Measurements from ENCODE around the gene MSANTD7. TPM values are rescaled to one million over a fixed set of nuclear protein-coding genes. Genes with fewer than 3 reads are reported as not detected.
A peak's percentile ranks its signal among the peaks of the same experiment; 100 is the strongest.

MSANTD7 gene
- polyA plus RNA-seq, 3 donors, result 5.0 to 7.6 (median 7.3) TPM

- no peaks in the 10 kb centered on the region for H3K27me3 Mint-ChIP-seq (ENCODE audit: low read depth in 3 of 3)
- TF ChIP-seq CTCF (IDR thresholded peaks at IDR 0.05), result no peak
- Histone ChIP-seq H3K4me1 (ENCODE audit: control insufficient read depth in 1 of 2, insufficient read depth in 2 of 2, low read length in 2 of 2) (peaks cover 0 to 3% of the 10 kb centered on the region in 2 donors), H3K27me3 (ENCODE audit: control insufficient read depth in 2 of 2, insufficient read depth in 2 of 2, low read length in 2 of 2) (no peaks in the 10 kb centered on the region), H3K4me2 (replicated peaks; ENCODE audit: extremely low read depth, low read length, poor library complexity, severe bottlenecking) (no peak overlapping the region), H3K36me3 (replicated peaks in 1 of 2; ENCODE audit: control insufficient read depth in 1 of 2, insufficient read depth in 2 of 2, low read length in 2 of 2) (no peaks in the 10 kb centered on the region), H3K9ac (ENCODE audit: insufficient read depth, low read length, poor library complexity, severe bottlenecking) (no peak overlapping the region), H4K20me1 (ENCODE audit: insufficient read depth, low read length) (no peaks in the 10 kb centered on the region), H3K27ac (ENCODE audit: low read depth in 1 of 2, low read length in 2 of 2) (no peak overlapping the region), H3K79me2 (ENCODE audit: insufficient read depth, low read length) (no peaks in the 10 kb centered on the region), H3K4me3 (replicated peaks in 1 of 3; ENCODE audit: low read depth in 2 of 3, low read length in 3 of 3) (no peak overlapping the region), H2AFZ (ENCODE audit: insufficient read depth, low read depth, low read length, poor library complexity, severe bottlenecking) (no peak overlapping the region), H3K9me3 (replicated peaks in 1 of 2; ENCODE audit: control insufficient read depth in 1 of 2, insufficient read depth in 1 of 2, low read length in 2 of 2) (peaks cover 0 to 8% of the 10 kb centered on the region in 2 donors)
- no peaks in the 10 kb centered on the region for H3K36me3 Mint-ChIP-seq
- H3K4me1 Mint-ChIP-seq, result peaks cover 12% of the 10 kb centered on the region
- WGBS (ENCODE audit: insufficient coverage), result 100% methylated on average over 2 of the region's 10 CpGs
- H3K27ac Mint-ChIP-seq, result peak overlapping the region in 2 of 7 donors; percentile 42 to 48
- H3K9me3 Mint-ChIP-seq, result peaks cover 4 to 14% (median 7%) of the 10 kb centered on the region in 7 donors
- intact Hi-C loops (cut with micrococcal nuclease), result loop anchor here (5.0 to 10.0 kb wide), 5 partner anchors 58 to 315 kb away; no protein-coding TSS in a partner anchor
- no peak overlapping the region for H3K4me3 Mint-ChIP-seq
- no peak for DNase-seq
Observed at GRCh38 chr10:14820010-14820774, 17.9 kb upstream of the MSANTD7 start.

DNA sequence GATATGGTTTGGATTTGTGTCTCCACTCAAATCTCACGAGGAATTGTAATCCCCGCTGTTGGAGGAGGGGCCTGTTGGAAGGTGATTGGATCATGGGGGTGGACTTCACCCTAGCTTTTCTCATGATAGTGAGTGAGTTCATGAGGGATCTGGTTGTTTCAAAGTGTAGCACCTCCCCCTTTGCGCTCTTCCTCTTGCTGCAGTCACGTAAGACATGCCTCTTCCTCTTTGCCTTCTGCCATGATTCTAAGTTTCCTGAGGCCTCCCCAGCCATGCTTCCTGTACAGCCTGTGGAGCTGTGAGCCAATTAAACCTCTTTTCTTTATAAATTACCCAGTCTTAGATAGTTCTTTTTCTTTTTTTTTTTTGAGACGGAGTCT lies 17.3 kb upstream of the MSANTD7 start:
- H3K9me3 Mint-ChIP-seq, result peaks cover 5 to 16% (median 10%) of the 10 kb centered on the region in 7 donors
- Histone ChIP-seq H3K79me2 (ENCODE audit: insufficient read depth, low read length) (no peaks in the 10 kb centered on the region), H3K27me3 (ENCODE audit: control insufficient read depth in 2 of 2, insufficient read depth in 2 of 2, low read length in 2 of 2) (no peaks in the 10 kb centered on the region), H4K20me1 (ENCODE audit: insufficient read depth, low read length) (no peaks in the 10 kb centered on the region), H3K4me1 (ENCODE audit: control insufficient read depth in 1 of 2, insufficient read depth in 2 of 2, low read length in 2 of 2) (peaks cover 0 to under 1% of the 10 kb centered on the region in 2 donors), H3K4me3 (replicated peaks in 1 of 3; ENCODE audit: low read depth in 2 of 3, low read length in 3 of 3) (no peak overlapping the region), H3K36me3 (replicated peaks in 1 of 2; ENCODE audit: control insufficient read depth in 1 of 2, insufficient read depth in 2 of 2, low read length in 2 of 2) (no peaks in the 10 kb centered on the region), H3K9me3 (replicated peaks in 1 of 2; ENCODE audit: control insufficient read depth in 1 of 2, insufficient read depth in 1 of 2, low read length in 2 of 2) (peaks cover 0 to 10% of the 10 kb centered on the region in 2 donors), H3K4me2 (replicated peaks; ENCODE audit: extremely low read depth, low read length, poor library complexity, severe bottlenecking) (no peak overlapping the region), H3K9ac (ENCODE audit: insufficient read depth, low read length, poor library complexity, severe bottlenecking) (no peak overlapping the region), H2AFZ (ENCODE audit: insufficient read depth, low read depth, low read length, poor library complexity, severe bottlenecking) (no peak overlapping the region), H3K27ac (ENCODE audit: low read depth in 1 of 2, low read length in 2 of 2) (no peak overlapping the region)
- no peak for TF ChIP-seq CTCF (IDR thresholded peaks at IDR 0.05)
- H3K27ac Mint-ChIP-seq, result peak overlapping the region in 3 of 7 donors; percentile 41 to 48 (median 42)
- H3K27me3 Mint-ChIP-seq (ENCODE audit: low read depth in 3 of 3), result peaks cover 0 to under 1% (median 0%) of the 10 kb centered on the region in 3 donors
- no peak overlapping the region for H3K4me3 Mint-ChIP-seq
- no peaks in the 10 kb centered on the region for H3K36me3 Mint-ChIP-seq
- H3K4me1 Mint-ChIP-seq, result peaks cover 8% of the 10 kb centered on the region
- intact Hi-C loops (cut with micrococcal nuclease), result loop anchor here (5.0 to 10.0 kb wide), 5 partner anchors 58 to 316 kb away; no protein-coding TSS in a partner anchor
- WGBS (ENCODE audit: insufficient coverage), result 100% methylated on average over 1 of the region's 5 CpGs
- peak; percentile 23 to 45 (median 33) for DNase-seq

All from CD14-positive monocyte (primary cell).